ENCODE measurements around the gene CLASP1. TPM values are rescaled to one million over a fixed set of nuclear protein-coding genes. Genes with fewer than 3 reads are reported as not detected.

Gene CLASP1
- total RNA-seq, 1 donor from 2014 or later = 76.0 TPM

DNA sequence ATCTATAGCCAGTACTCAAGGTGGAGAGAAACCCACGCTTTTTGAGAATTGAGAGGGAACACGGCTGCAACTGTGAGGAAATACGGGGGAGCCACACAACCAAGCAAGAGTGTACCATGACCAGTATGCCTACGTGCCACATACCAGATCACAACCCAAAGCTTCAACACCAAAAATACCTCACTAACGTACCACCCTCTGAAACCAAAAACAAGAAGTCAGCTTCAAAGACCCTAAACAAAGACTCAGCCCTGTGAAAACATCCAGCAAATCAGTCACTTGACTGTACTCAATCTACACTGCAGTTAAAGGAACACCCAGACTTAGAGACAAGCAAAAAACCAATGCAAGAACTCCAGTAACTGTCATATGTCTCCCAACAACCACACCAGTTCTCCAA is 101.6 kb downstream of the CLASP1 start:
- intact Hi-C loops (cut with micrococcal nuclease) = no loop called here

DNA sequence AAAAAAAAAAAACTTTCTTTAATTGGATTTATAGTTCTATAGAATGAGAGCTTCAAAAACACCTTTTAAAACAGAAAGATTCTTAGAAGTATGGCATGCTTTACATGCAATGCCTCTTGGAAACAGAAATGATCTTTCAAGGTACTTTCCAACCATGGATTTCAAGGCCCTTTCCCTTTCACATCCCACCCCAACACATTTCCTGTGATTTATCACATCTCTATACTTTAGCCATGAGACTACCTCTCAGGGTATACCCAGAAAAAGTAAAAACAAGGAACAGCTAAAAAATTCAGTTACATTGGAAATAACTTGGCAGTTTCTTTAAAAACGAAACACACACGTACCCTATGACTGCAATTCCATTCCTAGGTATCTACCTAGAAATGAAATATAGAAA is 103.3 kb downstream of the CLASP1 start:
- intact Hi-C loops (cut with micrococcal nuclease) = no loop called here

DNA sequence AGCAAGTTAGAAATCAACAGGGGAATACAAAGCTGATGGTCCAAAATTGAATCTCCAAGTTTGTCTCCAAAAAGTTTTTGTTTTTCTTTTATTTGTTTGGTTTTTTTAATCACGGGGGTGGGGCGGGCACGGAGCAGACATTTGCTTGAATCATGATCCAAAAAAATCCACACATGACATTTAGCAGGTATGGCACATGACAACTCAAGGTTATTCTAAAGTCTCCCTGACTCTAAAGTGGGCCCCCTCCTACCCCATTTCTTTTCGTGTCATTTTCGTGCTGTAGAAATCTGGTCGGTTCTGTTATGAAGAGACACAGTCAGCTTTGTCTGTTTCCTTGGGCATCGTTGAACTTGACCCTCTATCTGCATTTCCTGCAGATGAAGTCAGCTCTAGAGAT is 104.0 kb downstream of the CLASP1 start:
- intact Hi-C loops (cut with micrococcal nuclease) = no loop called here

DNA sequence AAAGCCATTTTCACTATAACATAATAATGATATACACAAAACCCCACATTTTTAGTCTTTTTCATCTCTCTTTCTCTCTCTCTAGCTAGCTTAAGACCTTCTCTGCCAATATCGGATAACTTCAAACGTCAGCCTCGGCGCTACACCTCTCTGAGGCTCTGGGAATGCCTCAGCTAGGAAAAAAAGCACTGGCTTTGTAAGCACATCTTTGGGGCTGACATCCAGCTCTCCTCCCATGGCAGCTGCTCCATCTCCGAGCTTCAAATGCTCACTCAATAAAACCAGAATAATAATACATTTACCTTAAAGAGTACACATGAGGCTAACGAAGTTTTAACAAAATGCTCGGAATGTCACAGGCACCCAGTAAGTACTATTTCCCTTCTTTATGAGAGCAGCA is 107.8 kb downstream of the CLASP1 start:
- intact Hi-C loops (cut with micrococcal nuclease) = no loop called here

DNA sequence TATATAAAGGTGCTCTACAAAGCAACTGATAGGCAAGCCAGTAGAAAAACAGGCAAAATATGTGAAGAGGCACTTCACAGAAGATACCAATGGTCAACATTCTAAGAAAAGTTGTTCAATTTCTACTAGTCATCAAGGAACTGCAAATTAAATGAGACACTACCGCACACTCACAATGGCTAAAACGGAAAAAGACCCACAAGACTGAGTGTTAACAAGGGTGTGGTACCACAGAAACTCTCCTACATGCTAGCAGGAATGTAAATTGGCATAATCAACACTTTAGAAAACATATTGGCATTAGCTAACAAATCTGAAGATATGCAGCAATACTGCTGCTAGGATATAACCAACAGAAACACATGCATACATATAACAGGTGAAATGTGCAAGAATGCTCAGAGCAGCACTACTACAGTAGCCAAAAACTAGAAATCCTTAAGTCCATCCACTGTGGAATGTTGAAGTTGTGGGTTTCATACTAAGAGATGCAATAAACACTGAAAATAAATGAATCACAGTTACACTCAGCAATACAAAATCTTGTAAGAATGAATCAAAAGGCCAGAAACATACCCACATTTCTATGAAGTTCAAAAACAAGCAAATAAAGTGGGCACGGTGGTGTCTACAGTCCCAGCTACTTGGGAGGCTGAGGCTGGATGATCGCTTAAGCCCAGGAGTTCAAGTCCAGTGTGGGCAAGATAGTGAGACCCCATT is 109.4 kb downstream of the CLASP1 start:
- intact Hi-C loops (cut with micrococcal nuclease) = no loop called here

DNA sequence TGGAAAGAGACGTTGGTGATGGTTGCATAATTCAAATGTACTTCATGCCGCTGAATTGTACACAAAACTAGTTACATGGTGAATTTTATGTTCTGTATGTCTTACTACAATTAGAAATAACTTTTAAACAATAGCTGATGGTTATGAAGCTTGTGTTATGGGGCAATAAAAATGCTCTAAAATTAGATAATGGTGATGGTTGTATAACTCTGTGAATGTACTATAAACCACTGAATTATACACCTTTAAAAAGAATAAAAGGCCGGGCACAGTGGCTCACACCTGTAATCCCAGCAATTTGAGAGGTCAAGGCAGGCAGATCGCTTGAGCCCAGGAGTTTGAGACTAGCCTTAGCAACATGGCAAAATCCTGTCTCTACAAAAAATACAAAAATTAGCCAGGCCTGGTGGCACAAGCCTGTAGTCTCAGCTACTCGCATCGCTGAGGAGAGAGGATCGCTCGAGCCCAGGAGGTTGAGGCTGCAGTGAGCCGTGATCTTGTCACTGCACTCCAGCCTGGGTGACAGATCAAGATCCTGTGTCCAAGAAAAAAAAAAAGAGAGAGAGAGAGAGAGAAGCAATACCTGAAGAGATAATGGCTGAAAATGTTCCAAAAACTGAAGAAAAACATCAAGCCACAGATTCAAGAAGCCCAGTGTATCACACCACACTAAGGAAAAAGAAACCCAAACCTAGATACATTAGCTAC is 112.3 kb downstream of the CLASP1 start:
- intact Hi-C loops (cut with micrococcal nuclease) = no loop called here

DNA sequence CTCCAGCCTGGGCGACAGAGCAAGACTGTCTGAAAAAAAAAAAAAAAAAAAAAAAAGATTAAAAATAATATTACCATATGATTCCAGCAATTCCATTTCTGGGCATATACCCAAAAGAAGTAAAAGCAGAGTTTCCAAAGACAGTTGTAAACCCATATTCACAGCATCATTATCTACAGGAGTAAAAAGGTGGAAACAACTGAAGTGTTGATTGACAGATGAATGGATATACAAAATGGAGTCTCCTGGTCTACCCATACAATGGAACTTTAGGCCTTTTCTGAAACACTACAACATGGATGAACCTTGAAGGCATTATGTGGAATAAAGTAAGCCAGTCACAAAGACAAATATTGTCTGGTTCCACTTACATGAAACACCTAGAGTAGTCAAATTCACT is 112.9 kb downstream of the CLASP1 start:
- intact Hi-C loops (cut with micrococcal nuclease) = no loop called here

DNA sequence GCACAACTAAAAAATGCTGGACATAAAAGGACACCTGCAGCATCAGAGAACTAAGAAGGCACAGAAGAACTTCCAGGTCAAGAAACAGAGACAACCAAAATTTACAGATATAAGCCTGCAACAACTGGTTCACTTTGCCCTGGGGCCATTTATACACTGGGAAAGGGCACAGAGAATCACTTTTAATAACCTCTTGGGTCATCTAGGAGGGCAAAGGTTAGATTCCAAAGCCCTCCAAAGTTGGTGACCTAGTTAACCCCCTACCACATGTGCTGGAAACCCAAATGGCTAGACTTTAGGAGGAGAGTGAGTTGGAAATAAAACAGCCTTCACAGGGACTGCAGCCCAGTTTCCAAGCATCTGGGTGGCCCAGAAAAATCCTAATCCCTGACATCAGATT is 115.3 kb downstream of the CLASP1 start:
- intact Hi-C loops (cut with micrococcal nuclease) = no loop called here

DNA sequence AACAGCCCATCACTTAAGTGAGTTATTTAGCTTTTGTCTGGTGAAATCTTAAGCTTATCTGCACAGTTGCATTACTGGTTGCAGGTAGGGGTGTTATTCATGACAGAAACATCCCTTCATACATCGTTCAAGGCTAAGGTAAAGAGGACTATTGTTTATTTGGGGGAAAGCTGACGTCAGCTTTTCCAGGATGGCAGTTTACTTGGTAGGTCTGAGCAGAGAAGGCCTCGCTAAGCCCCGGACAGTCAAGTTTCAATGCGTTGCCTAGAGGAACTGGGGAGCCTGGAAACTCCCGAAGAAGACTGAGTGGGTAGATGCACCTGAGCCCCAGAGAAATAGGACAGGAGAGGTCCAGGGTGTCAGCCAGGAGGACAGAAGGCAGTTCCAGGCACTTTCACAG is 116.4 kb downstream of the CLASP1 start:
- intact Hi-C loops (cut with micrococcal nuclease) = no loop called here

DNA sequence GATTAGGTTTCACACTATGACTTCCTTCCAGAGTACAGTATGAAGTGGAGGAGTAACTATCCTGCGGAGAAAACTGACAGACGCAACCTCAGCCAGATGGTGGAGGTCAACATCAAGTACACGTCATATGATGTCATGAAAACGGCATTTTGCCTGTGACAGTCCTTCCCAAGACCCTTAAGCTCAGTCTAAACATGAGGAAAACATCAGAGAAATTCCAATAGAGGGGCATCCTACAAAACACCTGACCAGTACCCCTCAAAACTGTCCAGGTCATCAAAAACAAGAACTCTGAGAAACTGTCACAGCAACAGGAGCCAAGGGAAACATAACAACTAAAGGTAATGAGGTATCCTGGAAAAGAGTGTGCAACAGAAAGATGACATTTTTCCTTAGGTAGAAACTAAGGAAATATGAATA is 116.9 kb downstream of the CLASP1 start:
- intact Hi-C loops (cut with micrococcal nuclease) = no loop called here

DNA sequence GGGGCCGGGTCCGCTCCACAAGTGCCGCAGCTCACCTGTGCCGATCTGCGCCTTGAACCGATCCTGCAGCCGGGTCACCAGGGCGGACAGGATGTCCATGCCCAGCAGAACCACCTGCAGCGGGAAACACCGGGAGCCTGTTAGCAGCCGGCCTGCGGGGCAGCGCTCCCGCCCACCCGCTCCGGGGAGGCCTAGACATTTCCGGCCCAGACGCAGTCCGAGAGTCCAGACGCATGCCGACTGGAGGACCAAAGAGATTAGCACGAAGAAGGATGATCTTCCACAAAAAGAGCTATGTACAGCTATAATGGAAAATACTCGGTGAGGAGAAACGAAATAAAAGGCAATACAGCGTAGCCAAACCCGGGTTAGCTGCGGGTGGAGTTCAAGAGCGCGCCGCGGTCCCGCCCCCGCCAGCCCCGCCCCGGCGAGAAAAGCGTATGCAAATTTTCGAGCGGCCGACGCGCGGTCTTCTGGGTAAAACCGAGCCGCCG is 119.0 kb downstream of the CLASP1 start:
- intact Hi-C loops (cut with micrococcal nuclease) = loop anchor here (1.0 to 2.0 kb wide), 6 partner anchors 119 to 1851 kb away; partner anchors contain the start of genes CLASP1, NIFK, PTPN4 and TMEM177

DNA sequence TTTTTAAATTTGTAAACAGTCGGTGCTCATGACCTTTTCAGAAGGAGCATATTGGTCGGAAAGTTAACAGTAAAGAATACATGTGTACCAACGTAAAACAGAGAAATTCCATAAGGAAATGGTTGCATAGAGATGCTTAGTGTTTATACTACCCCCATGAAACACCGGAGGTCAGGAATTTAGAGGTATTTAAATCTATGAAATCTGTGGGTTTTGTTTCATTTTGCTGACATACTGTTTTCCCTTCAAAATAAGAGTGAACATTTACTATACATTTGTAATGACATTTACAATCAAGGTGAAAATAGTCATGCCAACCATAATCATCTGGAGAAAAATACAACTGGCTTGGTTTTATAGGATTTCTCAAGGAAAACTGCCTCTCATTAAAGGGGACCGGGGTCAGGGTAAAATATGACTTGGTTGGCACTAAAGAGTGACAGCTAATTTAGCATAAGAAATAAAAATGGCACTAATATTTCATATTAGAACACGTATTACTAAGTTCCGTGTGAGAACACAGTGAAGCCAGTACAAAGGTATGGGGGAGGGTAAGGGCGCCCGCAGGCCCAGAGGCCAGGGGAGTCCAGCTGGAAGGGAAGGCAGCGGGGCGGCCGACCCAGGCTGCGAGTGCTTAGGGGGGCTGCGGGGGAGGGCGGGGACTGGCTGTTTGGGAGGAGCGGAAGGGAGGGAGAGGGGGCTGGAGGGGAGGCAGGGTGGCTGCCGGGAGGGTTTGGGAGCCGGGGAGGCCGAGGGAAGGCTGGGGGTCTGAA is 119.6 kb downstream of the CLASP1 start:
- intact Hi-C loops (cut with micrococcal nuclease) = loop anchor here (1.0 to 5.0 kb wide), 7 partner anchors 37 to 1851 kb away; partner anchors contain the start of genes CLASP1, NIFK, PTPN4 and TMEM177

DNA sequence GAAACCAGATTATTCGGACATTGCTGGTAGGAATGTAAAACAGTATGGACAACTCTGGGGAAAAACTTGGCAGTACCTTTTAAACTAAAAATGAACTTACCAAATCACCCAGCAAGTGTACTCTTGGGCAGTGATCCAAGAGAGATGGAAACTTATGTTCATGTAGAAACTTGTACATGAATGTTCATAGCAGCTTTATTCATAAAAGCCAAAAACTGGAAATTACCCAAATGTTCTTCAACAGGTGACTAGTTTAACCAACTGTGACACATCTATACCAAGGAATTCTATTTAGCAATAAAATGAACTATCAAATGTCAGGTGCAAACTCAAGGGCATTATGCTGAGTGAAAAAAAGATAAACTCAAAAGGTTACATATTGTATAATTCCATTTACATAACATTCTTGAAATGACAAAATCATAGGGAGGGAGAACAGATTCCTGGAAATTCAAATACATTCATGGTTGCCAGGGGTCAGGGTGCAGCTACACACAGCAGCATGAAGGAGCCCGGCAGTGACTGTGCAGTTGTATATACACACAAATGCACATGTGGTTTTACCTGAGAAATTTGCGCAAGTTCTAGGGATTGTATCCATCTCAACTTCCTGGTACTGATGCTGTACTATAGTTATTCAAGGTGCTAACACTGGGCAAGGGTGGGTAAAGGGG is 122.1 kb downstream of the CLASP1 start:
- intact Hi-C loops (cut with micrococcal nuclease) = loop anchor here (5.0 kb wide), 1 partner anchor 35 kb away; no protein-coding TSS in a partner anchor

DNA sequence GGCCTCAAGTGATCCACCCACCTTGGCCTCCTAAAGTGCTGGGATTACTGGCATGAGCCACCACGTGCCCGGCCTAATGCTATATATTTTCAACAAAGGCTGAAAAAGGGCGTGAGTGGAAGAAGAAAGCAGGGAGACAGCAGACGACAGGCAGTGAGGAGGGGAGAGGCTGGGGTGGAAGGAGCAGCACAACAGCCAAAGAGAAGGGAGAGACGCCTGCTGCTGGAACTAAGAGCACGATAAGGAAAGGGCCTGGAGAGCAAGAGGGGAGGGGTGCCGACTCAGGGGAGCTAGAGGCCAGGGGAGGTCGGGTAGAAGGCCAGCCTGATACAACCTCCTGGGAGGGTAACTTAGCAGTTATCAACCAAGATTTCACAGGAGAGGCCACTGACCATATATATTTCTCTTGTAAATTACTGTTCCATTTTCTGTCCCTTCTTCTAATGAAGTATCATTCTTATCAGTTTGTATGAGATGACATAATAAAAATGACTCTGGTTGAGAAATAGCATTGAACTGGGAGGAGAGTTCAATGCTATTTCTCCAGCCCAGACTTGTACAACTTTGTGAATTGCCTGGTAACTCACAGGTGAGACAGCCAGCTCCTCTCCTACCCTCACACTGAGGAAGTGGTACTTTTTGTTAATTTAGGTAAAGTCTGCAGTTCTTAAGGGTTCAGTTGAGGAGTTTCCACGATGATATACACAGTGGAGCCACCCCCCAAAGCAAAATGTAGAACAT is 124.4 kb downstream of the CLASP1 start:
- intact Hi-C loops (cut with micrococcal nuclease) = loop anchor here (5.0 kb wide), 1 partner anchor 33 kb away; no protein-coding TSS in a partner anchor

DNA sequence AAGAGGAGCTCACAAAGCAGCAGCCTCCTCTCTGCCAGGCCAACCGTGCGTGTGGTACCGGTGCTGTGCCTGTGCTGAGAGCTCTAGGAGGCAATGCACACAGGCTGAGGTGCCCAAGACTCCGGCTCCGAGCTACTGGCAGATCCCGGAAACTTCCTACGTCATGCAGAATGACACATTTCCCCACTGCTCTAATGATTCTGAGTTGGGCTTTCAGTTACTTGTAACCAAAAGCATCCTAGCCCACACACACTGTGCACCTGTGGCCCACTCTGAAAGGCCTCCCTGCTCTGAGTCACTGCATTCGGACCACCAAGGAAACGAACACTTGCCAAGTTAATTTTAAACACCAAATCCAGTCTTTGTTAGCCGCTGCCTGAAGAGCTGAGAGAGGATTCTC is 127.9 kb downstream of the CLASP1 start:
- intact Hi-C loops (cut with micrococcal nuclease) = no loop called here

DNA sequence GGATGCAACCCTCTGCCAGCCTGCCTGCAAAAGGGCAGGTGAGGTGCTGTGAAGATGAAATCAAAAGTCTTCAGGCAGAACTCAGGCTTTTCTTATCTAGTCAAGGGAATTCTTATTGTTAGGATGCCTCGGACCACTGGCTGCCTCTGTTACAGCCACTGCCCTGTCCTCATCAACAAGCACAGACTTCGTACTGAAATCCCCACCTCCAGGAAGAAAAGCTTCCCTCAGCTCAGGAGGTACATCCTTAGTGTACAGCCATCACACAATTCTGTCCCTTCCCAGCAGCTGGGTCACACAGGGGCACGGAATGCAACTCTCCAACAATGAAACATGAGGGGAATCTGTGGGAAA is 128.6 kb downstream of the CLASP1 start:
- intact Hi-C loops (cut with micrococcal nuclease) = no loop called here

DNA sequence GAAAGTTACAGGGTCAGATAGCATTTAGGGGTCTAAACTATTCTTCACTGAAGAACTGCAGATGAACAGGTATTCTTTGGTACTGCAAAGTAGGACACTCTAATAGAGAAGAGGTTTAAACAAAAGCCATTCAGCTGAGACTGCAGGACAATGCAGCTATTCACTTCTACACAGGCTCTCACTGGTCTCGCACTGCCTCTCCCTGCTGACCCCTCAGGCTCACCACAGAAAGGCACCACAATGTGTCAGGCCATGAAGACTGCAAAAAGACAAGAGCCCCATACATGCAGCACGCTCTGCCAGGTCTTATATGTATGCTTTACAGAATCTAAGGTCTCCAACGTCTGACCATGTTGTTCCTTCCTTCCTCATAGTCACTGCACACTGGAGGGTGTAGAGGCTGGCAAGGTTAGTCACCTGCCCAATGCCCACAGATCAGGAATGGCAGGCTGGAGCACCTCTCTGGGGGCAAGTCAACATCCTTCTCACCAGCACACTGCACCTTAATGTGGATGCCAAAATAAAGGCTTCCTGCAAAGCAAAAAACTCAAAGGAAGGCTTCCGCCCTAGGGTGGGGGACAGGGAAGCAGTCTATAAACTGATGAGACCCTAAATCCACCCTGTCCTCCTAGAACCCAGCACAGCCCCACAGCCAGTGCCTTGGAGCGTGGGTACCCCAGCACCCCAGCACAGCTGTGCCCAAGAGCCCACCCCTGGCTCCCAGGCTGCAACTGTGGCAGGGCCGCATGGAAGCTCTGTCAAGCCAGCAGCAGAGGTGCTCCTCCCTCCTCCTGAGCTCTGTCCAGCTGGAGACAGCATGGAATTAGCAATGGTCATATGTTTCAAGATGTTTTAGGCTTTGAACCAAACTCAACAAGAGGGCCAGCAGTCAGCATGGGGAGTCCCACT is 129.3 kb downstream of the CLASP1 start:
- intact Hi-C loops (cut with micrococcal nuclease) = no loop called here

DNA sequence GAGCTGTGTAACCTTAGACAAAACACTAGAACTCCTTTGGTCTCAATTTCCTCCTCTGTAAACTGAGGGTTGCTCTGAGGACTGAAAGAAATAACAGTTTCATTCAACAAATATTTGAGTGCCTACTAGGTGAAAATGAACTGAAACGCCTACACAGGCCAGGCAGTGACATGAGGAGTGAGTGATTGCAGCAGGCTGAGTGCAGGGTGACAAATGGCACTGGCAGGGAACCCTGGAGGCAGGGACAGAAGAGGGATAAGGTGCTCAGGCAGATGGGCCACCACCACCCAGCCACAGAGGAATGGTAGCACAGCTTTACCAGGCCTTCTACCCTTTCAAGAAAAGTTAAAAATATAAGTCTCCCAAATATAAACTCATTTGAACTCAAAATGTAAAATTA is 130.1 kb downstream of the CLASP1 start:
- intact Hi-C loops (cut with micrococcal nuclease) = no loop called here

DNA sequence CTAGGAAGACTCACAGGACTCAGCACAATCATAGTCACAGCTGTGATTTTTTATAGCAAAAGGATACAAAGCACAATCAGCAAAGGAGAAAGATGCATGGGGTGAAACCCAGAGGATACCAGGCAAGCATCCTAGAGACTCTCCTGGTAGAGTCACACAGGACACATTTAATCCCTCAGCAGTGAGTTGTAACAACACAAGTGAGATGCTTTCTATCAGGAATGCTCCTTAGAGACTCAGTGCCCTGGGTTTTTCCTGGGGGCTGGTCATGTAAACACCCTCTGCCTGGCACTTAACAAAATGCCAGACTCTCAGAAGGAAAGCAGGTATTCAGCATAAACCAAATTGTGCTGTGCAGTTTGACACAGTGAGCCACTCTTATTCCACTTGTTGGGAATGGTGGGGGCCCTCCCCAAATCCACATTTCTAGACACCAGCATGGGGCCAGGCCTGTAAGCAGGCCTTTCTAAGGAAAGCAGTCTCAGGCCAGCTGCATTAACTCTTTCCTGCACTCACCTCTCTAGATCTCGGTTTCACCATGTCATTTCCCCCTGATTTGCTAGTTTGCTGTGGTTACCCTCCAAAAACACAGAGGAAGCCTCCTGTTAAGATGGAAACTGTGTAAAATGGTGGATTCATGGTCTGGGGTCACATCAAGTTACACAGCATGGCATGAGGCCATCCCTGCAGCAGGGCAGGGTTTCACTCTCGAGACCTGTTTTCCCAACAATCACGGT is 135.5 kb downstream of the CLASP1 start:
- intact Hi-C loops (cut with micrococcal nuclease) = no loop called here

Measured in T-helper 1 cell treated with Interleukin-12 subunit alpha and Interleukin-12 subunit beta and Interleukin-4 antibody, amounts not matched to agents 30 ng/mL and 1 ng/mL, for 36 hours (primary cell).